Thyroid gland (tissue), 4 donors: ENCODE measurements around the gene STK32B.

Experiments used
- CTCF ChIP-seq, 6 experiments: fragments of 200-600 bp in 3 of 6; fragments of 450-650 bp in 3 of 6; sonication (generic) in 3 of 6; IDR thresholded peaks; one replicate each; pipeline ENCODE4 v1.5.1; 2016 to 2019; ENCODE audit warnings: antibody characterized with exemption in 6 of 6, mild to moderate bottlenecking in 2 of 6, inconsistent platforms in 1 of 6, moderate library complexity in 1 of 6
- POLR2A ChIP-seq, 2 donors: fragments of 450-650 bp; IDR thresholded peaks; one replicate each; pipeline ENCODE4 v1.6.1; 2017; ENCODE audit warnings: antibody characterized with exemption in 2 of 2, mild to moderate bottlenecking in 2 of 2, moderate library complexity in 1 of 2

- TF ChIP-seq POLR2A (IDR thresholded peaks at IDR 0.05) (no peak), CTCF (IDR thresholded peaks at IDR 0.05) (no peak)
These were observed 6.9 kb upstream of the STK32B start for GRCh38 chr4:5044341-5044740.
